Keratinocyte (primary cell): Measurements from ENCODE around the gene CYBB.

Experiments used
- CTCF ChIP-seq, 3 experiments: IDR thresholded peaks in 1 of 3; conservative IDR thresholded peaks in 1 of 3; optimal IDR thresholded peaks in 1 of 3; 2 replicates in 2 of 3; 3 replicates in 1 of 3; pipeline versions ENCODE3 to v1.5.1; 2011; ENCODE audit warnings: low read length in 3 of 3, mild to moderate bottlenecking in 3 of 3, moderate library complexity in 2 of 3, control low read depth in 1 of 3, inconsistent platforms in 1 of 3; ENCODE audit not compliant: insufficient read depth in 2 of 3; ENCODE audit errors: extremely low read depth in 1 of 3
- EZH2 ChIP-seq: IDR thresholded peaks from one replicate; pipeline ENCODE4 v1.6.1; 2012; ENCODE audit warnings: inconsistent platforms, mild to moderate bottlenecking, low read length, moderate library complexity

DNA sequence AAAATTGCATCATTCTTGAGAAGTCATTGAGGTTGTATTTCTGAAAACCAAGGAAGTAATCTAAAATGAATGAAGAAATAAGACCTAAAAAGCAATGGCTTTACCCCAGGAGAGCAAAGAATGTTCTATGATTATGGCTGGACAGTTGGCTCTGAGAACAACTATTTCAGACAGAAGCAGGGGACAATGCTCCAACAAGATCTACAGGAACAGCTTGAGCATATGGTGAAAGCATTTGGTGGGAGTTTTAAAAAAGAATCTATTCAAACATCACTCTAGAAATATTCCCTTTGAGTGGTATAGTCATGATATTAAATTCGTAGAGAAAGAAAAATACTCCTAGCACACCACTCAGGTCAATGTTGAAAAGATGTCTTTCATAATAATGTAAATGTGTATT lies 40.8 kb downstream of the CYBB start:
- no peak for TF ChIP-seq CTCF (optimal IDR thresholded peaks at IDR 0.05 in 1 of 3, IDR thresholded peaks at IDR 0.05 in 1 of 3, conservative IDR thresholded peaks at IDR 0.05 in 1 of 3; ENCODE audit: extremely low read depth in 1 of 3, insufficient read depth in 2 of 3, low read length in 3 of 3)
- no peak for TF ChIP-seq EZH2
